Spleen (tissue), 7 donors: ENCODE data around the gene CD36.

ENCODE experiments used
- CTCF ChIP-seq, 11 experiments: fragments of 200-600 bp in 7 of 11; fragments of 450-650 bp in 4 of 11; sonication (generic) in 4 of 11; IDR thresholded peaks in 8 of 11; conservative IDR thresholded peaks in 3 of 11; 1 replicate in 7 of 11; 2 replicates in 4 of 11; pipeline versions ENCODE4 v1.4.0 to v1.8.0; 2016 to 2021; ENCODE audit warnings: antibody characterized with exemption in 11 of 11, inconsistent platforms in 4 of 11, mild to moderate bottlenecking in 1 of 11
- POLR2A ChIP-seq, 3 donors: fragments of 450-650 bp; IDR thresholded peaks; one replicate each; pipeline ENCODE4 v1.5.1; 2017; ENCODE audit warnings: antibody characterized with exemption in 3 of 3, mild to moderate bottlenecking in 1 of 3
- donor health status: DM: no; HTN: no; CAD: no; lungs with moderate emphysema.
- donor health status: DM: no; HTN: no; CAD: no.
- donor health status: DM: no; HTN: no; CAD: no.

- no peak for TF ChIP-seq CTCF (IDR thresholded peaks at IDR 0.05 in 8 of 11, conservative IDR thresholded peaks at IDR 0.05 in 3 of 11)
- TF ChIP-seq POLR2A (IDR thresholded peaks at IDR 0.05), result no peak
Observed at GRCh38 chr7:80634505-80634904, 3.9 kb upstream of the CD36 start.
